Measurements from ENCODE around the gene TNS1.

- TF ChIP-seq, protein P1, sequence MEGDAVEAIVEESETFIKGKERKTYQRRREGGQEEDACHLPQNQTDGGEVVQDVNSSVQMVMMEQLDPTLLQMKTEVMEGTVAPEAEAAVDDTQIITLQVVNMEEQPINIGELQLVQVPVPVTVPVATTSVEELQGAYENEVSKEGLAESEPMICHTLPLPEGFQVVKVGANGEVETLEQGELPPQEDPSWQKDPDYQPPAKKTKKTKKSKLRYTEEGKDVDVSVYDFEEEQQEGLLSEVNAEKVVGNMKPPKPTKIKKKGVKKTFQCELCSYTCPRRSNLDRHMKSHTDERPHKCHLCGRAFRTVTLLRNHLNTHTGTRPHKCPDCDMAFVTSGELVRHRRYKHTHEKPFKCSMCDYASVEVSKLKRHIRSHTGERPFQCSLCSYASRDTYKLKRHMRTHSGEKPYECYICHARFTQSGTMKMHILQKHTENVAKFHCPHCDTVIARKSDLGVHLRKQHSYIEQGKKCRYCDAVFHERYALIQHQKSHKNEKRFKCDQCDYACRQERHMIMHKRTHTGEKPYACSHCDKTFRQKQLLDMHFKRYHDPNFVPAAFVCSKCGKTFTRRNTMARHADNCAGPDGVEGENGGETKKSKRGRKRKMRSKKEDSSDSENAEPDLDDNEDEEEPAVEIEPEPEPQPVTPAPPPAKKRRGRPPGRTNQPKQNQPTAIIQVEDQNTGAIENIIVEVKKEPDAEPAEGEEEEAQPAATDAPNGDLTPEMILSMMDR (IDR thresholded peaks at IDR 0.05) = no peak
- TF ChIP-seq POLR2A (IDR thresholded peaks at IDR 0.05) = no peak
These were observed 81.8 kb downstream of the TNS1 start for GRCh38 chr2:217920879-217921603.

Data from Peyer's patch (tissue), 4 donors.